ENCODE data around the gene HDAC4. TPM values are rescaled to one million over a fixed set of nuclear protein-coding genes. Genes with fewer than 3 reads are reported as not detected.

Gene HDAC4
- total and polyA plus RNA-seq, 2 of the 8 experiments (the other 6 are each of a cell fraction or from before 2014, with no cell fraction given) = 15.4 to 31.5 TPM

DNA sequence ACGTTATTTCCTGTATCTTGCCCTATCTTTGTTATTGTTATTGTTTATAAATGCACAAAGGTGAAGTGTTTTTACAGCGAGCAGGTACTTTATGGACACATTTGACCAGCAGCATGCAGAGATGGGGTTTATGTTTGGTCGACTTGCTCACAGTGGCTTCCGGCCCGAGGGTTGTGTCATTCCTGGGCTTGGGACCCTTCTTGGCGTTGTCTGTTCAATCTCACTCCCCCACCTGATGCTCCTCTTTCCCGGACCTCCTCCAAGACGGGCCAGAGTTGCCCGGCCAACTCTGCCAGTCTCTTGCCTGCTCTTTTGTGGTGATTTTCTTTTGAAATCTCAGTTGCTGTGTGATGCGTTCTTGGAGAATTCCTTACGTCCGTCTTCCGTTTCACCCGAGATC lies 399.0 kb downstream of the HDAC4 start:
- Histone ChIP-seq H3K23ac (ENCODE audit: insufficient read length) (no peak overlapping the region), H3K14ac (ENCODE audit: insufficient read length) (no peak overlapping the region), H3K23me2 (ENCODE audit: low read depth, low read length) (no peaks in the 10 kb centered on the region), H3K4me1 (replicated peaks in 1 of 4; ENCODE audit: control insufficient read depth in 3 of 4, insufficient read depth in 4 of 4, low read length in 3 of 4) (no peaks in the 10 kb centered on the region), H3K4me2 (ENCODE audit: insufficient read depth in 1 of 2, low read depth in 2 of 2, low read length in 2 of 2) (no peak overlapping the region), H3K9me3 (ENCODE audit: insufficient read depth in 2 of 2, low read depth in 1 of 2, low read length in 1 of 2) (no peaks in the 10 kb centered on the region), H3K4me3 (ENCODE audit: extremely low read depth in 1 of 4, insufficient read depth in 2 of 4, low read depth in 3 of 4, low read length in 4 of 4) (no peak overlapping the region), H3K79me2 (ENCODE audit: control insufficient read depth in 1 of 2, insufficient read depth in 2 of 2, low read length in 2 of 2) (no peaks in the 10 kb centered on the region), H2BK12ac (ENCODE audit: low read depth, low read length) (no peak overlapping the region), H3K56ac (replicated peaks; ENCODE audit: insufficient read length, low read depth, low read length) (no peak overlapping the region), H3K18ac (ENCODE audit: extremely low read depth, low read length) (no peak overlapping the region), H2BK15ac (ENCODE audit: low read length) (no peak overlapping the region), H2AFZ (ENCODE audit: low read length) (no peak overlapping the region), H2BK120ac (replicated peaks; ENCODE audit: low read depth, low read length) (no peak overlapping the region), H2AK5ac (ENCODE audit: low read depth, low read length) (no peak overlapping the region), H3K27ac (ENCODE audit: low read depth, low read length) (no peak overlapping the region), H4K8ac (ENCODE audit: extremely low read depth, insufficient read depth, low read length) (no peak overlapping the region), H2BK20ac (ENCODE audit: low read length) (no peak overlapping the region), H4K20me1 (replicated peaks in 1 of 2; ENCODE audit: control insufficient read depth in 1 of 2, insufficient read depth in 2 of 2, low read length in 2 of 2) (no peaks in the 10 kb centered on the region), H4K91ac (replicated peaks; ENCODE audit: insufficient read length, low read length) (no peak overlapping the region), H4K5ac (ENCODE audit: insufficient read length, low read depth, low read length) (no peak overlapping the region), H3K4ac (replicated peaks; ENCODE audit: insufficient read length, low read depth, low read length) (no peak overlapping the region), H3K36me3 (ENCODE audit: control insufficient read depth in 2 of 4, insufficient read depth in 4 of 4, low read length in 3 of 4) (no peaks in the 10 kb centered on the region), H2BK5ac (ENCODE audit: low read depth, low read length) (no peak overlapping the region), H3K27me3 (replicated peaks in 1 of 4; ENCODE audit: control insufficient read depth in 3 of 4, extremely low read depth in 1 of 4, insufficient read depth in 3 of 4, low read length in 3 of 4) (no peaks in the 10 kb centered on the region; a peak in 1 of 7 replicates), H3K9ac (replicated peaks in 1 of 4; ENCODE audit: extremely low read depth in 1 of 4, low read depth in 3 of 4, low read length in 3 of 4) (no peak overlapping the region), H3K79me1 (ENCODE audit: low read depth, low read length) (no peaks in the 10 kb centered on the region)
- DNase-seq (ENCODE audit: low read depth in 1 of 2, low spot score in 2 of 2) (no peak), FAIRE-seq (no peak)
- POLR2A ChIA-PET (ENCODE audit: partially characterized antibody) = no interaction called here
- TF ChIP-seq SUZ12 (IDR thresholded peaks at IDR 0.05; ENCODE audit: low read length) (no peak), ZNF274 (IDR thresholded peaks at IDR 0.05; ENCODE audit: borderline replicate concordance, extremely low read depth, low read length) (no peak)
- TF ChIP-seq, protein P1, sequence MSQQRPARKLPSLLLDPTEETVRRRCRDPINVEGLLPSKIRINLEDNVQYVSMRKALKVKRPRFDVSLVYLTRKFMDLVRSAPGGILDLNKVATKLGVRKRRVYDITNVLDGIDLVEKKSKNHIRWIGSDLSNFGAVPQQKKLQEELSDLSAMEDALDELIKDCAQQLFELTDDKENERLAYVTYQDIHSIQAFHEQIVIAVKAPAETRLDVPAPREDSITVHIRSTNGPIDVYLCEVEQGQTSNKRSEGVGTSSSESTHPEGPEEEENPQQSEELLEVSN (IDR thresholded peaks at IDR 0.05) = no peak
- WGBS, 2 experiments (ENCODE audit: extremely low coverage in 1 of 2, insufficient coverage in 1 of 2, insufficient read length in 1 of 2, insufficient replicate concordance in 2 of 2, low coverage in 1 of 2, low lambda C conversion rate in 2 of 2, missing lambda C conversion rate in 1 of 2) = 93% methylated on average over 14 of the region's 14 CpGs; no CpG with 5 or more reads in 1 of the 2 experiments
- CTCF ChIA-PET (ENCODE audit: partially characterized antibody) = no interaction called here

Measured in H1 (cell line).